HepG2 (cell line): Measurements from ENCODE around the gene PLEKHA5.

ENCODE experiments used
- ARID2 ChIP-seq: sonication (generic); formaldehyde crosslinking; IDR thresholded peaks from 2 replicates; pipeline ENCODE4 v1.8.1; 2022; ENCODE audit warnings: mild to moderate bottlenecking, missing genetic modification reagents, borderline replicate concordance
- CTCF ChIP-seq: sonication (generic); formaldehyde crosslinking; IDR thresholded peaks from 2 replicates; pipeline ENCODE4 v1.5.0; 2020; ENCODE audit warnings: mild to moderate bottlenecking, missing genetic modification reagents, moderate library complexity
- HDAC1 ChIP-seq: sonication (generic); formaldehyde crosslinking; IDR thresholded peaks from 2 replicates; pipeline ENCODE4 v1.5.1; 2020; ENCODE audit warnings: mild to moderate bottlenecking, missing genetic modification reagents
- KLF16 ChIP-seq, 2 experiments: sonication (generic) in 1 of 2; formaldehyde crosslinking in 1 of 2; IDR thresholded peaks; 2 replicates each; pipeline versions ENCODE4 v1.6.1 to v1.8.0; 2016 to 2023; ENCODE audit warnings: missing genetic modification reagents in 2 of 2, missing compliant biosample characterization in 1 of 2
- MAX ChIP-seq: IDR thresholded peaks from 2 replicates; pipeline ENCODE4 v1.6.1; 2012; ENCODE audit warnings: inconsistent platforms
- MTERF4 ChIP-seq: sonication (generic); formaldehyde crosslinking; IDR thresholded peaks from 2 replicates; pipeline ENCODE4 v1.8.0; 2023; ENCODE audit warnings: mild to moderate bottlenecking, missing genetic modification reagents
- REST ChIP-seq, 2 experiments: IDR thresholded peaks; 2 replicates each; pipeline ENCODE4 v1.6.1; 2011 to 2012; ENCODE audit warnings: low read length in 2 of 2, borderline replicate concordance in 1 of 2, low read depth in 1 of 2, mild to moderate bottlenecking in 1 of 2, moderate library complexity in 1 of 2
- SMC3 ChIP-seq: IDR thresholded peaks from 2 replicates; pipeline ENCODE4 v1.6.1; 2011; ENCODE audit warnings: low read length, improper control_type of control experiment
- TP53 ChIP-seq: sonication (generic); formaldehyde crosslinking; conservative IDR thresholded peaks from 2 replicates; pipeline ENCODE4 v1.4.0; 2020; ENCODE audit warnings: missing genetic modification reagents
- ZBTB1 ChIP-seq: sonication (generic); formaldehyde crosslinking; IDR thresholded peaks from 2 replicates; pipeline ENCODE4 v1.4.0; 2020; ENCODE audit warnings: missing genetic modification reagents, borderline replicate concordance
- ZNF124 ChIP-seq: sonication (generic); formaldehyde crosslinking; IDR thresholded peaks from 2 replicates; pipeline ENCODE4 v1.4.0; 2020; ENCODE audit warnings: missing genetic modification reagents

GRCh38 chr12:19402211-19402610 is 272.7 kb downstream of the PLEKHA5 start:
- TF ChIP-seq MAX (no peak), CTCF (no peak), ZNF124 (CRISPR knock-in tag) (no peak), TP53 (CRISPR knock-in tag) (no peak), SMC3 (no peak), KLF16 (CRISPR knock-in tag; IDR thresholded peaks at IDR 0.05) (no peak), MTERF4 (no peak), ARID2 (CRISPR knock-in tag) (no peak), HDAC1 (CRISPR knock-in tag) (no peak), ZBTB1 (CRISPR knock-in tag) (no peak), REST (IDR thresholded peaks at IDR 0.05; ENCODE audit: borderline replicate concordance in 1 of 2, low read depth in 1 of 2, low read length in 2 of 2) (no peak)
